ENCODE data around the gene ACOT11. TPM values are rescaled to one million over a fixed set of nuclear protein-coding genes. Genes with fewer than 3 reads are reported as not detected.

The ACOT11 gene
- total RNA-seq, 4 donors from 2014 or later, result 41.3 to 200 (median 119) TPM

GRCh38 chr1:54581621-54582035 lies 33.6 kb downstream of the ACOT11 start:
- no peak overlapping the region for H3K4me3 ChIP-seq
- DNase-seq, result peak; percentile 29 to 73 (median 70)
- peak overlapping the region in 3 of 4 donors; percentile 34 to 74 (median 46) for H3K27ac ChIP-seq
- H3K9me3 ChIP-seq, result no peaks in the 10 kb centered on the region
- peaks cover 0 to 35% (median 0%) of the 10 kb centered on the region in 4 donors for H3K4me1 ChIP-seq
- TF ChIP-seq CTCF (IDR thresholded peaks at IDR 0.05) (no peak), POLR2A (IDR thresholded peaks at IDR 0.05) (no peak)
- no peaks in the 10 kb centered on the region for H3K27me3 ChIP-seq
- peaks cover 0 to 18% (median 0%) of the 10 kb centered on the region in 3 donors for H3K36me3 ChIP-seq

- DNase-seq, result peak in 1 of 3 donors; percentile 46
Observed at GRCh38 chr1:54582566-54583306, 34.7 kb downstream of the ACOT11 start.

GRCh38 chr1:54583307-54583686 lies 35.3 kb downstream of the ACOT11 start:
- peaks cover 0 to 32% (median 0%) of the 10 kb centered on the region in 3 donors for H3K36me3 ChIP-seq
- H3K27me3 ChIP-seq, result no peaks in the 10 kb centered on the region
- no peak overlapping the region for H3K27ac ChIP-seq
- H3K4me3 ChIP-seq, result no peak overlapping the region
- DNase-seq, result peak in 1 of 3 donors; percentile 37
- peaks cover 0 to 27% (median 0%) of the 10 kb centered on the region in 4 donors for H3K4me1 ChIP-seq
- TF ChIP-seq CTCF (IDR thresholded peaks at IDR 0.05), result no peak
- TF ChIP-seq POLR2A (IDR thresholded peaks at IDR 0.05), result no peak
- H3K9me3 ChIP-seq, result no peaks in the 10 kb centered on the region

More at GRCh38 chr1:54582566-54583306, 34.7 kb downstream of the ACOT11 start:
- H3K27ac ChIP-seq, result peak overlapping the region in 1 of 4 donors; percentile 74
- TF ChIP-seq POLR2A (IDR thresholded peaks at IDR 0.05) (no peak), CTCF (IDR thresholded peaks at IDR 0.05) (no peak)
- H3K36me3 ChIP-seq, result peaks cover 0 to 27% (median 0%) of the 10 kb centered on the region in 3 donors
- H3K27me3 ChIP-seq, result no peaks in the 10 kb centered on the region
- H3K4me3 ChIP-seq, result no peak overlapping the region
- no peaks in the 10 kb centered on the region for H3K9me3 ChIP-seq
- H3K4me1 ChIP-seq, result peaks cover 0 to 32% (median 0%) of the 10 kb centered on the region in 4 donors

GRCh38 chr1:54583871-54584270 lies 35.8 kb downstream of the ACOT11 start:
- H3K9me3 ChIP-seq, result no peaks in the 10 kb centered on the region
- H3K36me3 ChIP-seq, result peaks cover 0 to 35% (median 0%) of the 10 kb centered on the region in 3 donors
- no peak for DNase-seq
- H3K4me3 ChIP-seq, result no peak overlapping the region
- H3K27me3 ChIP-seq, result no peaks in the 10 kb centered on the region
- H3K27ac ChIP-seq, result no peak overlapping the region
- H3K4me1 ChIP-seq, result peaks cover 0 to 24% (median 0%) of the 10 kb centered on the region in 4 donors
- no peak for TF ChIP-seq POLR2A (IDR thresholded peaks at IDR 0.05)
- no peak for TF ChIP-seq CTCF (IDR thresholded peaks at IDR 0.05)

GRCh38 chr1:54584575-54584974 lies 36.5 kb downstream of the ACOT11 start:
- Histone ChIP-seq H3K27ac (no peak overlapping the region), H3K4me3 (no peak overlapping the region), H3K9me3 (no peaks in the 10 kb centered on the region), H3K27me3 (no peaks in the 10 kb centered on the region), H3K4me1 (peaks cover 0 to 17% (median 0%) of the 10 kb centered on the region in 4 donors), H3K36me3 (peaks cover 0 to 39% (median 0%) of the 10 kb centered on the region in 3 donors)
- DNase-seq, result no peak
- TF ChIP-seq POLR2A (IDR thresholded peaks at IDR 0.05) (no peak), CTCF (IDR thresholded peaks at IDR 0.05) (no peak)
